Measurements from ENCODE around the gene HIC1.

The HIC1 gene

GRCh38 chr17:2034157-2034556 lies 20.7 kb upstream of the HIC1 start:
- Histone ChIP-seq H3K27ac (no peak overlapping the region), H3K36me3 (ENCODE audit: insufficient read depth) (no peaks in the 10 kb centered on the region), H3K27me3 (ENCODE audit: insufficient read depth, low read depth) (no peaks in the 10 kb centered on the region), H3K9ac (no peak overlapping the region), H3K4me2 (no peak overlapping the region), H2AFZ (ENCODE audit: low read depth) (no peak overlapping the region), H4K20me1 (ENCODE audit: insufficient read depth) (no peaks in the 10 kb centered on the region), H3K4me1 (ENCODE audit: low read depth, poor library complexity, severe bottlenecking) (peaks cover 3% of the 10 kb centered on the region), H3K79me2 (ENCODE audit: insufficient read depth, low read depth) (no peaks in the 10 kb centered on the region; the same call in 1 of the 2 replicates), H3K4me3 (IDR thresholded peaks at IDR 0.05; ENCODE audit: insufficient read depth, low read depth, low read length) (no peak overlapping the region)
- TF ChIP-seq CTCF (conservative IDR thresholded peaks at IDR 0.05; ENCODE audit: low read depth, low read length), result no peak

- H3K4me1 ChIP-seq (ENCODE audit: low read depth, poor library complexity, severe bottlenecking), result no peaks in the 10 kb centered on the region
- no peaks in the 10 kb centered on the region for H4K20me1 ChIP-seq (ENCODE audit: insufficient read depth)
- no peak overlapping the region for H2AFZ ChIP-seq (ENCODE audit: low read depth)
- TF ChIP-seq CTCF (conservative IDR thresholded peaks at IDR 0.05; ENCODE audit: low read depth, low read length), result no peak
- H3K9ac ChIP-seq, result no peak overlapping the region
- no peak overlapping the region for H3K4me3 ChIP-seq (IDR thresholded peaks at IDR 0.05; ENCODE audit: insufficient read depth, low read depth, low read length)
- H3K27ac ChIP-seq, result no peak overlapping the region
- no peaks in the 10 kb centered on the region; the same call in 1 of the 2 replicates for H3K79me2 ChIP-seq (ENCODE audit: insufficient read depth, low read depth)
- H3K36me3 ChIP-seq (ENCODE audit: insufficient read depth), result no peaks in the 10 kb centered on the region
- no peak overlapping the region for H3K4me2 ChIP-seq
- H3K27me3 ChIP-seq (ENCODE audit: insufficient read depth, low read depth), result no peaks in the 10 kb centered on the region
Observed at GRCh38 chr17:2034806-2035540, 19.9 kb upstream of the HIC1 start.

- Histone ChIP-seq H4K20me1 (ENCODE audit: insufficient read depth) (no peaks in the 10 kb centered on the region), H3K27ac (no peak overlapping the region), H2AFZ (ENCODE audit: low read depth) (no peak overlapping the region), H3K4me2 (no peak overlapping the region), H3K79me2 (ENCODE audit: insufficient read depth, low read depth) (no peaks in the 10 kb centered on the region; the same call in 1 of the 2 replicates), H3K4me3 (IDR thresholded peaks at IDR 0.05; ENCODE audit: insufficient read depth, low read depth, low read length) (no peak overlapping the region), H3K27me3 (ENCODE audit: insufficient read depth, low read depth) (no peaks in the 10 kb centered on the region), H3K9ac (no peak overlapping the region), H3K36me3 (ENCODE audit: insufficient read depth) (no peaks in the 10 kb centered on the region), H3K4me1 (ENCODE audit: low read depth, poor library complexity, severe bottlenecking) (no peaks in the 10 kb centered on the region)
- no peak for TF ChIP-seq CTCF (conservative IDR thresholded peaks at IDR 0.05; ENCODE audit: low read depth, low read length)
Observed at GRCh38 chr17:2035541-2036488, 19.1 kb upstream of the HIC1 start.

- no peak overlapping the region for H3K9ac ChIP-seq
- H3K27me3 ChIP-seq (ENCODE audit: insufficient read depth, low read depth), result no peaks in the 10 kb centered on the region
- no peak for TF ChIP-seq CTCF (conservative IDR thresholded peaks at IDR 0.05; ENCODE audit: low read depth, low read length)
- H3K36me3 ChIP-seq (ENCODE audit: insufficient read depth), result no peaks in the 10 kb centered on the region
- no peak overlapping the region for H3K4me2 ChIP-seq
- peaks cover 5% of the 10 kb centered on the region for H3K4me1 ChIP-seq (ENCODE audit: low read depth, poor library complexity, severe bottlenecking)
- no peak overlapping the region for H3K27ac ChIP-seq
- H3K4me3 ChIP-seq (IDR thresholded peaks at IDR 0.05; ENCODE audit: insufficient read depth, low read depth, low read length), result no peak overlapping the region
- H4K20me1 ChIP-seq (ENCODE audit: insufficient read depth), result no peaks in the 10 kb centered on the region
- H3K79me2 ChIP-seq (ENCODE audit: insufficient read depth, low read depth), result no peaks in the 10 kb centered on the region
- no peak overlapping the region for H2AFZ ChIP-seq (ENCODE audit: low read depth)
Observed at GRCh38 chr17:2037155-2037554, 17.7 kb upstream of the HIC1 start.
